ENCODE data around the gene CENPT.

- TF ChIP-seq CTCF (IDR thresholded peaks at IDR 0.05) (no peak), POLR2A (IDR thresholded peaks at IDR 0.05) (no peak)
Measured at GRCh38 chr16:67892375-67892774, 44.9 kb upstream of the CENPT start.

All from right lobe of liver (tissue), 4 donors.